HG03175 (cell line): ENCODE measurements around the gene SPIB.
A peak's percentile ranks its signal among the peaks of the same experiment; 100 is the strongest.
"Not testable (repeated sequence)": the region's sequence is repeated elsewhere in the genome, so short reads cannot be mapped to it uniquely, and the experiment has no call there.

Source experiments
- ATAC-seq: cut with Tn5 transposase; IDR thresholded peaks from one replicate; pipeline ENCODE4 v1.9.1; 2021; ENCODE audit warnings: mild to moderate bottlenecking, moderate library complexity; ENCODE audit not compliant: unreplicated experiment

The SPIB gene

GRCh38 chr19:50465986-50466705, 47.4 kb downstream of the SPIB start:
- ATAC-seq, result no peak

GRCh38 chr19:50466706-50467039, 47.9 kb downstream of the SPIB start:
- no peak for ATAC-seq

- ATAC-seq, result no peak
Observed at GRCh38 chr19:50467566-50467965, 48.8 kb downstream of the SPIB start.

GRCh38 chr19:50468818-50469217, 50.1 kb downstream of the SPIB start:
- ATAC-seq, result no peak

- not testable (repeated sequence) for ATAC-seq
Observed at GRCh38 chr19:50473336-50473735, 54.6 kb downstream of the SPIB start.

GRCh38 chr19:50475101-50475568, 56.4 kb downstream of the SPIB start:
- no peak for ATAC-seq

- ATAC-seq, result no peak
Observed at GRCh38 chr19:50475736-50476223, 57.0 kb downstream of the SPIB start.

GRCh38 chr19:50476224-50476906, 57.6 kb downstream of the SPIB start, which contains the start of the genes EMC10 and GARIN5A:
TSS of gene EMC10 (plus strand) at chr19:50476507. CDS start at chr19:50476545, 38 bp downstream.
TSS of gene GARIN5A (minus strand) at chr19:50476848. CDS start at chr19:50476388, 460 bp downstream.
- ATAC-seq, result peak; percentile 76

GRCh38 chr19:50476907-50477238, 58.1 kb downstream of the SPIB start:
- no peak for ATAC-seq

GRCh38 chr19:50477751-50478515, 59.2 kb downstream of the SPIB start:
- ATAC-seq, result no peak

- ATAC-seq, result no peak
Observed at GRCh38 chr19:50478901-50479715, 60.4 kb downstream of the SPIB start.

GRCh38 chr19:50479761-50480251, 61.1 kb downstream of the SPIB start:
- no peak for ATAC-seq

- no peak for ATAC-seq
Observed at GRCh38 chr19:50480281-50481111, 61.8 kb downstream of the SPIB start.
